HG03135 (cell line): ENCODE results near the gene TMEM202.
"Not testable (repeated sequence)": the region's sequence is repeated elsewhere in the genome, so short reads cannot be mapped to it uniquely, and the experiment has no call there.

Experiments used
- ATAC-seq: cut with Tn5 transposase; IDR thresholded peaks from one replicate; pipeline ENCODE4 v1.9.1; 2021; ENCODE audit warnings: mild to moderate bottlenecking, moderate library complexity; ENCODE audit not compliant: unreplicated experiment

The TMEM202 gene, protein sequence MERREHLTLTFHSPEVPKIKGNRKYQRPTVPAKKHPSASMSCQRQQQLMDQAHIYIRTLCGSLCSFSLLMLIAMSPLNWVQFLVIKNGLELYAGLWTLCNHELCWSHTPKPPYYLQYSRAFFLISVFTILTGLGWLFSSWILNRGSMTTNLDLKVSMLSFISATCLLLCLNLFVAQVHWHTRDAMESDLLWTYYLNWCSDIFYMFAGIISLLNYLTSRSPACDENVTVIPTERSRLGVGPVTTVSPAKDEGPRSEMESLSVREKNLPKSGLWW

DNA sequence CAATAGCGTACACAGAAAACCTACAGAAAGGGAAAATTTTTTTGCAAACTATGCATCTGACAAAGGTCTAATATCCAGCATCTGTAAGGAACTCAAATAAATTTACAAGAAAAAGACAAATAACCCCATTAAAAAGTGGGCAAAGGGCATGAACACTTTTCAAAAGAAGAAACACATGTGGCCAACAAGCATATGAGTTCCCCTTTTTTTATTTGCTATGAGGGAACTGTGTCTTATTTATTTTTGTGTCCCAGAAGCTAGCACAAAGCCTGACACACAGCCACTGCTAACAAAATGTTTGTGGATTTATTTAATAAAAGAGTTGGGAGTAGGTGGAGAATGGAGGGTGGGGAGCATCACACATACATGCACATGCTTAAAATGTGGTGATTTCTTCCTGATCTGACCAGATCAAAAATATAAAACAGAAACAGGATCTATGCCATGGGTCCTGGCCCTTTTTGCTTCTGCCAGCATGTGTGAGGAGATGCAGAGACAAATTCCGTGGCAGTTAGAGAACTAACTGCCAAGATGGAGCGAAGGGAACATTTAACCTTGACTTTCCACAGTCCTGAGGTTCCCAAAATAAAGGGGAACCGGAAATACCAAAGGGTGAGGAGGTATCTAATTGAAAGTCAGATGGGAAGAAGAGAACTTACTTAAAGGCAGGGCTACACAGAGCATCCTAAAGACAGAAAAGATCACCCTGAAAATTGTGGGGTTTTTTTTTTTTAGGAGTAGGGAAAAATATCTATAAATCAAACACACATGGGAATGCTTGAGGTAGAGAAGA lies at the start of gene TMEM202:
TMEM202 (plus strand) TSS at position 510 of the 793 bp plus-strand sequence; CDS start at position 532, 22 bp downstream.
- ATAC-seq, result no peak

DNA sequence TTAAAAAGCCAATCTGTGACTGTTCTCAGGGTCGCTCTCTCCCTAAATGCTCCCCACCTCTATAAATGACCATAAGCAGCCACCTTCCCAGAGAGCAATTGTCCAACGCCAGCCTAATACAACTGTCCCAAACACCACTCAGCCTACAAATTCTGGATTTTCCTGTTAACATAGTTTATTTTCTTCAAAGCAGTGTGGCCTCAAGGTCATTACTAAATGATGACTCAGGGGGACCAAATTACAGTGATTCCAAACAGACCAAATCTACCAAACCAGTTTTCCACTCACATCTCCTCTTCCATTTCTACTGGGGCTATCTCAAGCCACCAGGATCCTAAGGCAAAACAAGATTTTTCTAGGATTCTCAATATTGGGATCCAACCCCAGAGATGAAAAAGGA lies 44.8 kb upstream of the TMEM202 start:
- ATAC-seq, result no peak

DNA sequence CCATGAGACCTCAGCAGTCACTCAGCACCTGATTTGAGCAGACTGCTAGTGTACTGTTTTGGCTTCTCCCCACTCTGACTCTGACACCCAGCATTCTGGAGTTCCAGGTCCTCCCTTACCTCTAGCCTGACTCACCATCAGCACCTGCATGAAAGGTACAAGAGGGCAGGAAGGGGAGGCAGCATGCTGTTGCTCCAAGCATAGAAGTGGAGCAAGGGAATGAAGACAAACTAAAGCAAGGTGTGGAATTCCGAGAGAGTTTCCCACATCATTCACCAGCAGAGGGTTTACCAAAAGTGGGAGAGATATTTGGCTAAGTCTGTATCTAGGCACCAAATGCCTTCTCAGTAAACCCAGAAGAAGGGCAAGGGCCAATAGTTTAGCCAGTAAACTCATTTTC lies 43.6 kb upstream of the TMEM202 start:
- no peak for ATAC-seq

DNA sequence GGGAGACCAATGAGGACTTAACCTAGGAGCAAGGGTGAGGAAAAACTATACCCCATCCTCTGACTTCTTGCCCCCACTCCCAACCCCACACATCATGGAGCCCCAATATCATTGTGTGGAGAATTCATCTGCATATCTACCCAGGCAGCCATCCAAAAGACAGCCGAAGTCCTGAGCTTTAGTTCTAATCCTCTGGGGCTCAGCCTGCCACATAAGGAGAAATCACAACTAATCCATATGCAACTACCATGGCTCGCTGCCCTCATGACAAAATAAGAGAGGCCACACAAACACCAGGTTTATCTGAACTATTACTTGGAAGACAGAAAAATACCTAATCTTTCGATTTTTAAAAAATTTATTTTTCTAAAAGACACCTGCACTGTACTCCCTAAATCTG lies 40.0 kb upstream of the TMEM202 start:
- ATAC-seq, result no peak

DNA sequence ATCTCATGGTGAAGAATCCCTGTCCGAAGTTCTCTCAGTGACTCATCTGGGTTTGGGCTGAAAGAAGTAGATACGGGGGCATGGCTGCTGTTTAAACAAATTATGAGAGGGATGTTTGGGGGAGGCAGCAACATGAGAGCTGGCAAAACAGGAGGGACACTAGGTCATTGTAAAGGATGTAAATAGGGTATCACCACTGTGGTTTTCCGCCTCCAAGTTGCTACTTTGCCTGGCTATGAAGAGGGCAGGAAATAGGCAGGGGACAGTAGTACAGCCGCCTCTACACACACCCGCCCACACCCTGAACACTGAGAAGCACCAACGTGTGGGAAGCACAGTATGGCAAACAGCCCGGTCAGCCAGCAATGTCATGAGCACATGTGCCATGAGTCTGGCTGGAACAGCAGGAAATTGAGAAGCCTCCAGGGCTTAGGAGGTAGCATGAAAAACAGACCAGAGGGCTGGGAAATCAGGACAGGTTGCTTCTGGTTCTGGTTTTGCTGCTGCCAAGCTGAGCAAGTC lies 39.4 kb upstream of the TMEM202 start:
- ATAC-seq, result no peak

DNA sequence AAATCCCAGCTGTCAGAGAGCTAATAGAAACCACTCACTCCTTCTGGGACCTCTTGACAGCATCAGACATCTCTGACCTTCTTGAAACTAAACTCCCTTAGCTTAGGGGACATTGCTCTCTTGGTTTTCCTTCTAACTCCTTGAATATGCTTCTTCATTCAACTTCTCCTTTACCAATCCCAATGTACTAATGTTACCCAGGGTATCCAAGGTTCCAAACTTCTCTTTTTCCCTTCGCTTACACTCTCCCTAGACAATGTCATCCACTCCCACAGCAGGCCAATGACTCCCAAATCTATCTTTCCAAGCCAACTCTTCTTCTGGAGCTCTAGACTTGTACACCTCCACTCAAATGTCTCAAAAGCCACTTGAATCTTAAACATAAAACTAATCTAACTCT lies 36.9 kb upstream of the TMEM202 start:
- no peak for ATAC-seq

DNA sequence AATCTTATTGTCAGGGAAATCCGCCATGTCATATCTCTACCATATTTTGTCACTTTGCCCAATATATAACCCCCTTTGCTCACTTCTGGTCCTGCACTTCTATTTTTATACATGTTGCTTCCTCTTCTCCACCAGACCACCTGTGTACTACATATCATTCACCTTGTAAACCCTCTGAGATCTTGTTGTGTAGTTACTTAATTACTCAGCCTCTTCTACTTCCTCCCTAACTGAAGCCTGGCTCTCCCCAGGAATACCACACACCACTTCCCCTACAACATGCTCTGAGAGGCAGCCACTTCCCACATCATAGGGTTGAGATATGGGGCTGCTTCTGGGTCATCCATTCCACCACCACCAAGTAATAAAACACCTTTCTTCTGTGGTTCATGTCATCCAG lies 32.3 kb upstream of the TMEM202 start:
- ATAC-seq, result peak; percentile 81

DNA sequence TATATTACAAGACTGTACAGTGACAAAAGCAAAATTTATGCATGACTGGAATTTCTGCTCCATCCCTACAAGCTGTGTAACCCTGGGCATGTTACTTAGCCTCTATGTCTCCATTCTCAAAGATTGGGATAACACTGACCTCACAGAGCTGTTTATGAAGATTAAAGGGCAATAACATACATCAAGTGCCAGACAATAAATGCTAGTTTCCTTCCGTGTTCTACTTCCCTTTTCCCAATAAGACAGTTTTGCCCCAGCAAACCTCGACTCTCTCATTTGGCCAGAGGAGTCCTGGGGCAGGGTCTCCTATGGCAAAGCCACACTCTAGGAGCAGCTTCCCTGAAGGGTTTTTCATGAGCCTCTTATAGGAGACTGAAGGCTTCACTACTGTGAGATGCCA lies 29.8 kb upstream of the TMEM202 start:
- no peak for ATAC-seq

DNA sequence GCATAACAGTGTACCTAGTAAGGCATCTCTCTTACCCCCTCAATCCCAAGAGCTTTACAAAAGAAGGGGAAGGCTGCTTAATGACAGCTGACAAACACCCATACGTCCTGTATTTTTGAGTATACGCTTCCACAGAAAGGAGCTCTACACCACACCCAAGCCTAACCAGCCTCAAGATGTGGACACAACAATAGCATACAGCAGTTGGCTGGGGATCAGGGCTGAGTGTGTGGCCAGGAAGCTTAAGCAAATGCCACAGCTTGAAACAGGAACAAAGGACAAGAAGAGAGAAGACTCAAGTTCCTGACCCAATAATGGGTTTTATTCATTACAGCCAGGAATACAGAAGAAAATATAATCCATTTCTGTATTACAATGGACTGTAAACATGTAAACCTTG lies 29.2 kb upstream of the TMEM202 start:
- no peak for ATAC-seq

DNA sequence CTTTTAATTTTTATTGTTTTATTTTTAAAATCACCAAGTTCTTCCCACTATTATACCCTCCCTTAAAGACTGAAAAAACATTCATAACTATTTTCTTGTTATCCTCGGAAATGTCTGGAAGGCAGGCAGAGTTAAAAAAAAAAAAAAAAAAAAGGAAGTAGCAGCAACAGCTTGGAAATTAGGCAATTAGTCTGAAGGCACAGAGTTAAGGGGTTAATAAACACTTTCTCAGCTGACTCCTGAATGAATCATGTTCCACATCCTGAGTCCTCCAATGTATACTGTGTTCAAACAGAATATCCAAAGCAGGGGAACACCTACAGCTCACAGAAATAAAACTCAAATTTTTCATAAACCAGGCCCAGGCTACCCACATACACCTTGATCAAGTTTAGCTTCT lies 28.1 kb upstream of the TMEM202 start:
- ATAC-seq, result no peak

DNA sequence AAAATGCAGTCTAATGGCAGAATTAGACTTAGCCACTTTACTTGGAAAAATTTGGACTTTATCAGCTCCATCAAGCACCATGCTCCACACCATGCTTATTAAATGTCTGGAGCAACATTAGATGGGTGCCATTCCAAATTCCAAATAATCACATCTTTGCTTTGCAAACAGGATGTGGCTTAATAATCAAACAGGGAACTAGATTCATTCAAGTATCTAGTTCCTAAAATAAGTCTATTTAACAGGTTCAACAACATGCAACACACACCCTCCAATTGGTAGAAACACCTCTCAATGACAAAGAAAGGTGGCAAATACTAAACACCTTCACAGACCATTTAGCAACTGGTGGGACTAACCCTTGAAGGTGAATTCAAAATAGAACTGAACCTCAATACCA lies 25.7 kb upstream of the TMEM202 start:
- no peak for ATAC-seq

DNA sequence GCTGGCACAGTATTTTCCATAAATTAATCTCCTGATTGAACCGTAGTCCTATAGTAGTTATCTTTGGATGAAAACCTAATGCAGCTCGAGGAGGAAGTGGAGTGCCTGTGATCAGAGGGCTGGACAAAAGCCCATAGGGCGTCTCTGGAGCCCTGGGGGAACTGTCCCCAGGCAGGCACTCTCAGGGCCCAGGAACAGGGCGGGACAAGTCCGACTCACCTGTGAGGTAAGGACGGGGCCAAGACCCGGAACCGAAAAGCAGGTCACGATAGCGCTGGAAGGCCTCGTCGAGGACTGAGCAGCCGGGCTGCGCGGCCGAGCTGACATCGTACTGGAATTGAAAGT lies 22.6 kb upstream of the TMEM202 start:
- peak; percentile 29 for ATAC-seq

DNA sequence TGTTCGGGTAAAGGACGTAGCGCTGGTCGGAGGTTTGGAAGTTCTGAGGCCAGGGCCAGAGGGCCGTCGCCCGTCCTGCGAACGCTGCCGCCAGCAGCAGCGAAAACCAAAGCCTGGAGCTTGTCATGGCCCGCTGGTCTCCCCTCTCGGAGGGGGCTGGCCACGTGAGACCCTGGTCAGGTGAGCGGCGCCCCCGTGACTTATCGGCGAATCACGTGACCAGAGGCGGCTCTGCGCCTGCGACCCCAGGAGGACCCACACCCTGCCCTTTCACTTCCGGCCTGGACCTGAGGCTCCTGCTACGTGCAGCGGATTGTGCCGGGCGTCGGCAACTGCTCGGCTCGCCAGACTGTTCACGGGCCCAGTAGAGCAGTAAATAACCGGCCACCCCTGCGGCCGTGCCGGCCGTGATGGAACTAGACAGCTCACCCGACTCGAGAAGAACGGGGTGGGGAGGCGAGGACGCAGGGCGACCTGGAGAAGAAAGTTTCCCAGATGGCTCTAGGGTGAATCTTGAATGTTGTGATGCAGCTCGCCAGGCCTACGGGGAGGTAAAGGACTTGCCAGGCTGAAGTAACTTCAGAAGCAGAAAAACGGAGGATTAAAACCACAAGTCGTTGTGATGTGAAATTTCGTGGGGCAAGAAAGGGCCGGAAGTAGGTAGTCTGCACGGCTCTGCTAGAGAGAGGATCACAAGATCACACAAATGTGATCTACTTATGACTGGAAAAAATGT lies 22.1 kb upstream of the TMEM202 start, which contains the start of gene HEXA:
HEXA (minus strand) TSS at position 169 of the 736 bp plus-strand sequence; CDS start at position 127, 42 bp downstream.
- peak; percentile 79 for ATAC-seq

DNA sequence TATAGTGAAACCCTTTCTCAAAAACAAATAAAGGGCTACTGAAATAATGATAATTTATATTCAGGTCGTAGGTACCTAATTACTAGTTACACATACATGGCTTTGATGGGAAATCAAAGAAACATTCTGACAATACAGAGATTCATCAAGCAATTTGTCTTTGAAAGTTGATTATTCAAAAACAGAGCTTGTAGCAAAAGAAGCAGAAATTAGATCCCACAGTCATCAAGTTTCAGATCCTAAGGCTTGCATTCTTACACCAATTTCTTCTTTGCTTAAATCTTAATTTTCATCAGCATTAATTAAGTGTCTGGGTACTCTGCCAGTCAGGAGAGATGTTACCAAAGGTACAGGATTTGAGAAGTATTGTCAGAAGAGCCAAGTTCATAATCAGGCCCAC lies 20.8 kb upstream of the TMEM202 start:
- no peak for ATAC-seq

DNA sequence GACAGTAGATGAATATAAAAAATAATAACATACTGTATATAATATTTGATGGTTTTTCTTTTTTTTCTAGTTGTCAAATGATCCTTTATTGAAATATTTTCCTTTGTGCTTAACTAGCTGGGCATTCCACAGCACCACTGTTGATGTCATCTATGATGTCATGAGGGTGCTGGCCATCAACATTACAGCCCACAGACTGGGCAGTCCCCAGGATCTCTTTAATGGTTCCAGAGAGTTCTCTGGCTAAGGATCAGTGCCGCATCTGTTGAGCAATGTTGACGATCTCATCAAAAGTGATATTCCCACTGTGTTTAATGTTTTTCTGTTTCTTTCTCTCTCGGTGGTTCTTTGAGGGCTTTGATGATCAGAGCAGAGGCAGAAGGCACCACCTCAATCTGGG lies 19.0 kb upstream of the TMEM202 start:
- ATAC-seq, result not testable (repeated sequence)

DNA sequence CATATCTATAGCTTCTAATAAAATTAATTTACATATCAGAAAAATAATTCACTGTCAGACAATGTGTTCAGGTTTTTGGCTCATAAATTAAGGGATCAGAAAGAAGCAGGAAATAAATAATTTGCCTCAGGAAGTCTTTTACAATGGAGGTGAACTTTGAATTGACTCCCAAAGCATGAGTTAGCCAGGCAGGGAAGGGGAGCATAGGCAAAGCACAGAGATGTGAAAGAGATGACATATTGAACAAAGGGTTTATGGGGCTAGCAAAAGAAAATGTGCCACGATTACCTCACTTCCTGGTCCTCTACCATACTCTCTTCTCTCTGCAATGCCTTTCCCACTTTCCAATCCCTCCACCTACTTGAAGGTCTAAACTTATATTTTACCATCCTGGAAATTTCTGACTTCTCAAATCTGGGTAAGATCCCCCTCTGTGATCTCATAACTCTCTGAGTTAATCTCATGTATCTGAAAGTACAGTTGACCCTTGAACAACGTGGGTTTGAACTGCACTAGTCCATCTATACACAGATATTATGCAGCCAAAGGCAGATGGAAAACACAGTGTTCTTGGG lies 18.2 kb upstream of the TMEM202 start:
- no peak for ATAC-seq

DNA sequence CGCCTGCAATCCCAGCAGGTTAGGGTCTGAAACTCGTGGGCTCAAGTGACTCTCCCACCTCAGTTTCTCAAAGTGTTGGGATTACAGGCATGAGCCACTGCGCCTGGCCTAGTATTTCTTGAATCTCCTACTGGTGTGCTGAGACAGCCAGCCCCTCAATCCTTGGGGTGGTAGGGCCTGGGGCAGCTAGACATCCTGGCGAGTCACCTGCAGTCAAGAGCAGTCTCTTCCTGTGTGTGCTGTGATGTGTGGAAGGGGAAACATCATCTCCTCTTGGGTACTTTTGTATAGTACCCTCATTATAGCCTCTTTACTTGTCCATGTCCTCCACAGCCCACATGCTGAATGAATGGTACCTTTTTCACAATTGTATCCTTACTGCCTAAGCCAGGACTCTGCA lies 17.4 kb upstream of the TMEM202 start:
- no peak for ATAC-seq

DNA sequence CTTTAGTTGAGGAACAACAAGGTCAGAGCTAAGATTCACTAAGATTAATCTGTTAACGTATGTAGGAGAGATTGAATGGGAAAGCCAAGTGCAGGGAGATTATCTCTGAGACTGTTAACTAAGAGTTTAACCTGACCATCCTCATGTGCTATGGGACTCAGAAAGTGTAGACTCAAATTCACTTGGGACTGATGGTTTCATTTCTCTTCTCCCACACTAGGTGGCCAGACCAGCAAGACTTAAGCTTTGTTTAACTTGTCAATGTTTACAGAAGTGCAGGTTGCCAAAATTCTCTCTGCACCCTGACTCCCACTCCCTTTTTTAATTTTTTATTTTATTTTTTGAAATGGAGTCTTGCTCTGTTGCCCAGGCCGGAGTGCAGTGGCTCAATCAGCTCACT lies 16.0 kb upstream of the TMEM202 start:
- no peak for ATAC-seq

DNA sequence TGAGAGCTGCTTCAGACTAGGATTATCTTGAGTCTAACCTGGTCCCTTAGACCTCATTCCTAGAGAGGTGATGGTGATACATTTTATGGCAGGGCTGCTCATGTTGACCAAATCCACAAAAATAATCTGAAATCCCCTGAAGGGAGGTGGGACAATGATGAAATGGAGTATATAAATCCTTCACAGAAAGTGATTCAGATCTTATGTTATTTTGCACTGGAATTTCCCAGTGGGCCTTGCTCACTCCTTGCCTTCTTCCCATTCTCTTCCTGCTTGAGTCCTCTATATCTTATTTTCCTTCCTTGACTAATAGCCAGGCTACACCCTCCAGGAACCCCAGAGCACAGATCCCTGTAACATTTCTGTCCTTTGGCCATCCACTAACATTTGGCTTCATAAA lies 10.4 kb upstream of the TMEM202 start:
- ATAC-seq, result no peak

DNA sequence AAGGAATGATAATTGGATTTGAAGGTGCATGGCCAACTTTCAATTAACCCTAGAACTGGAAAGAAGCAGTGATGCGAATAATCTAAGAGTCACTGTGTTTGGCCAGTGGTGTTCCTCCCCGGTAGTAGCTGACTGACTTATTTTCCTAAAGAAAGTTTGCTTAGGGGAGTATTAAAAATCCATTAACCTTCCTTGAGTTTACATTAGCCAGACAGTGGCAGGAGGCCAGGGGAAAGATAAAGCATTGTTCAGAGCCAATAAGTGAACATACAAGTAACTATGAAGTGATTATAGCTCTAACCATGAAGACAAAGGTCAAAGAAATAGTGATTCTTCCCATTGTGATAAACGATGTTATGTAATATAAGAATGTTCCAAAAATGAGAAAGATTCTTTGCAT lies 8.9 kb upstream of the TMEM202 start:
- ATAC-seq, result no peak

DNA sequence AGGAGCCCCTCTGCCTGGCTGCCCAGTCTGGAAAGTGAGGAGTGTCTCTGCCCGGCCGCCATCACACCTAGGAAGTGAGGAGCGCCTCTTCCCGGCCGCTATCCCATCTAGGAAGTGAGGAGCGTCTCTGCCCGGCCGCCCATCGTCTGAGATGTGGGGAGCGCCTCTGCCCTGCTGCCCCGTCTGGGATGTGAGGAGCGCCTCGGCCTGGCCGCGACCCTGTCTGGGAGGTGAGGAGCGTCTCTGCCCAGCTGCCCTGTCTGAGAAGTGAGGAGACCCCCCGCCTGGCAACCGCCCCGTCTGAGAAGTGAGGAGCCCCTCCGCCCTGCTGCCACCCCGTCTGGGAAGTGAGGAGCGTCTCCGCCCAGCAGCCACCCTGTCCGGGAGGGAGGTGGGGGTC lies 1.8 kb upstream of the TMEM202 start:
- not testable (repeated sequence) for ATAC-seq
